ENCODE results near the gene HES7. TPM values are rescaled to one million over a fixed set of nuclear protein-coding genes. Genes with fewer than 3 reads are reported as not detected.

HES7 gene
- total and polyA plus RNA-seq, 9 of the 15 experiments (the other 6 are each of a cell fraction or from before 2014, with no cell fraction given), result 0.03 to 1.7 (median 0.14) TPM; not detected in 1

DNA sequence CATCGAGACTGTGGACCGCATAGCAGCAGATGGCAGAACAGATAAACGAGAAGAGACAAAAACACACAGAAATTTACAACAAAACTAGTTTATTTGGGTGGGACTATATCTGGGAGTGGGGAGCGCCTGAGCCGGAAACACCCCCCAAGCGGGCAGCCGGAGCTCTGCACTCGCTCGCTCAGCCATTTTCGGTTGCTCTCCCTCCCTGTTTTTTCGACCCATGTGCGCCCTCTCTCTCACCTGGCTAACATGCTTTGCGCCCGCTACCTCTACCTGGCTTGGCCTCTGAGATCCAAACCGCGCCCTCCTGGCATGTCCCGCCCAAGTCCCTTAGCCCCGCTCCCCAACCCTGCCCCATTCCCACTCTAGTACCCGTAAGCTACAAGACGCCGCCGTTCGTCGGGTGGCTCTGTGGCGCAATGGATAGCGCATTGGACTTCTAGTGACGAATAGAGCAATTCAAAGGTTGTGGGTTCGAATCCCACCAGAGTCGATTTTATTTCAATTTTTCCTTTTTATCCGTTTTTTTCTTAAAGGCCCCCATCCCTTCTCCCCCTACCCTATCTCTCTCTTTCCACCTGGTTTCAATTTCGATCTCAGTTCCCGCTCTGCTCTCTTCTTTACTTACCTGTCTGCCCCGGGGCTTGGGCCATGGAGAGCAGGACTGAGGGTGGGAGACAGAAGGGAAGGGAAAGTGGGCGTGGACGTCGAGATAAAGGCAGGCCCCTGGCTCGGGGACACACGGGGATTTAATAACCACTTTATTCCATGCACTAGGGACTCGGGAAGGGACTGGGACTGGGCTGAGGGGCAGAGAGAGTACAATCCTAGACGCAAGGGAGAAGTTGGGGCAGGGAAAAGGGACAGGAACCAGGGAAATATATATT, 3.1 kb downstream of the HES7 start (continued):
- TF ChIP-seq PTBP1 (IDR thresholded peaks at IDR 0.05; ENCODE audit: low read depth, low read length), result no peak
- no peak for TF ChIP-seq DNMT1 (IDR thresholded peaks at IDR 0.05)
- TF ChIP-seq, protein P1, sequence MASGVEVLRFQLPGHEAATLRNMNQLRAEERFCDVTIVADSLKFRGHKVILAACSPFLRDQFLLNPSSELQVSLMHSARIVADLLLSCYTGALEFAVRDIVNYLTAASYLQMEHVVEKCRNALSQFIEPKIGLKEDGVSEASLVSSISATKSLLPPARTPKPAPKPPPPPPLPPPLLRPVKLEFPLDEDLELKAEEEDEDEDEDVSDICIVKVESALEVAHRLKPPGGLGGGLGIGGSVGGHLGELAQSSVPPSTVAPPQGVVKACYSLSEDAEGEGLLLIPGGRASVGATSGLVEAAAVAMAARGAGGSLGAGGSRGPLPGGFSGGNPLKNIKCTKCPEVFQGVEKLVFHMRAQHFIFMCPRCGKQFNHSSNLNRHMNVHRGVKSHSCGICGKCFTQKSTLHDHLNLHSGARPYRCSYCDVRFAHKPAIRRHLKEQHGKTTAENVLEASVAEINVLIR (CRISPR knock-in tag; IDR thresholded peaks at IDR 0.05), result no peak
- no peak for TF ChIP-seq SIX5 (IDR thresholded peaks at IDR 0.05; ENCODE audit: borderline replicate concordance in 1 of 2, insufficient read depth in 1 of 2, low read depth in 1 of 2, low read length in 2 of 2)
- TF ChIP-seq PML (IDR thresholded peaks at IDR 0.05; ENCODE audit: low read length), result no peak
- TF ChIP-seq PHF8 (IDR thresholded peaks at IDR 0.05; ENCODE audit: borderline replicate concordance, low read length), result peak; percentile 31; the same call in 1 of the 2 replicates
- TF ChIP-seq, protein P2, sequence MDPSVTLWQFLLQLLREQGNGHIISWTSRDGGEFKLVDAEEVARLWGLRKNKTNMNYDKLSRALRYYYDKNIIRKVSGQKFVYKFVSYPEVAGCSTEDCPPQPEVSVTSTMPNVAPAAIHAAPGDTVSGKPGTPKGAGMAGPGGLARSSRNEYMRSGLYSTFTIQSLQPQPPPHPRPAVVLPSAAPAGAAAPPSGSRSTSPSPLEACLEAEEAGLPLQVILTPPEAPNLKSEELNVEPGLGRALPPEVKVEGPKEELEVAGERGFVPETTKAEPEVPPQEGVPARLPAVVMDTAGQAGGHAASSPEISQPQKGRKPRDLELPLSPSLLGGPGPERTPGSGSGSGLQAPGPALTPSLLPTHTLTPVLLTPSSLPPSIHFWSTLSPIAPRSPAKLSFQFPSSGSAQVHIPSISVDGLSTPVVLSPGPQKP (CRISPR knock-in tag; IDR thresholded peaks at IDR 0.05), result no peak
- TF ChIP-seq BACH1 (tag; IDR thresholded peaks at IDR 0.05), result no peak
- TF ChIP-seq, protein P3, sequence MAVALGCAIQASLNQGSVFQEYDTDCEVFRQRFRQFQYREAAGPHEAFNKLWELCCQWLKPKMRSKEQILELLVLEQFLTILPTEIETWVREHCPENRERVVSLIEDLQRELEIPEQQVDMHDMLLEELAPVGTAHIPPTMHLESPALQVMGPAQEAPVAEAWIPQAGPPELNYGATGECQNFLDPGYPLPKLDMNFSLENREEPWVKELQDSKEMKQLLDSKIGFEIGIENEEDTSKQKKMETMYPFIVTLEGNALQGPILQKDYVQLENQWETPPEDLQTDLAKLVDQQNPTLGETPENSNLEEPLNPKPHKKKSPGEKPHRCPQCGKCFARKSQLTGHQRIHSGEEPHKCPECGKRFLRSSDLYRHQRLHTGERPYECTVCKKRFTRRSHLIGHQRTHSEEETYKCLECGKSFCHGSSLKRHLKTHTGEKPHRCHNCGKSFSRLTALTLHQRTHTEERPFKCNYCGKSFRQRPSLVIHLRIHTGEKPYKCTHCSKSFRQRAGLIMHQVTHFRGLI (CRISPR knock-in tag; IDR thresholded peaks at IDR 0.05), result no peak
- TF ChIP-seq, protein P4, sequence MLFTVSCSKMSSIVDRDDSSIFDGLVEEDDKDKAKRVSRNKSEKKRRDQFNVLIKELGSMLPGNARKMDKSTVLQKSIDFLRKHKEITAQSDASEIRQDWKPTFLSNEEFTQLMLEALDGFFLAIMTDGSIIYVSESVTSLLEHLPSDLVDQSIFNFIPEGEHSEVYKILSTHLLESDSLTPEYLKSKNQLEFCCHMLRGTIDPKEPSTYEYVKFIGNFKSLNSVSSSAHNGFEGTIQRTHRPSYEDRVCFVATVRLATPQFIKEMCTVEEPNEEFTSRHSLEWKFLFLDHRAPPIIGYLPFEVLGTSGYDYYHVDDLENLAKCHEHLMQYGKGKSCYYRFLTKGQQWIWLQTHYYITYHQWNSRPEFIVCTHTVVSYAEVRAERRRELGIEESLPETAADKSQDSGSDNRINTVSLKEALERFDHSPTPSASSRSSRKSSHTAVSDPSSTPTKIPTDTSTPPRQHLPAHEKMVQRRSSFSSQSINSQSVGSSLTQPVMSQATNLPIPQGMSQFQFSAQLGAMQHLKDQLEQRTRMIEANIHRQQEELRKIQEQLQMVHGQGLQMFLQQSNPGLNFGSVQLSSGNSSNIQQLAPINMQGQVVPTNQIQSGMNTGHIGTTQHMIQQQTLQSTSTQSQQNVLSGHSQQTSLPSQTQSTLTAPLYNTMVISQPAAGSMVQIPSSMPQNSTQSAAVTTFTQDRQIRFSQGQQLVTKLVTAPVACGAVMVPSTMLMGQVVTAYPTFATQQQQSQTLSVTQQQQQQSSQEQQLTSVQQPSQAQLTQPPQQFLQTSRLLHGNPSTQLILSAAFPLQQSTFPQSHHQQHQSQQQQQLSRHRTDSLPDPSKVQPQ (CRISPR knock-in tag; IDR thresholded peaks at IDR 0.05; ENCODE audit: borderline replicate concordance), result no peak
- TF ChIP-seq HNRNPLL (IDR thresholded peaks at IDR 0.05; ENCODE audit: low read depth, low read length, poor library complexity, severe bottlenecking), result peak; percentile 9
- TF ChIP-seq NFRKB (IDR thresholded peaks at IDR 0.05; ENCODE audit: low read depth), result no peak
- TF ChIP-seq, protein P5, sequence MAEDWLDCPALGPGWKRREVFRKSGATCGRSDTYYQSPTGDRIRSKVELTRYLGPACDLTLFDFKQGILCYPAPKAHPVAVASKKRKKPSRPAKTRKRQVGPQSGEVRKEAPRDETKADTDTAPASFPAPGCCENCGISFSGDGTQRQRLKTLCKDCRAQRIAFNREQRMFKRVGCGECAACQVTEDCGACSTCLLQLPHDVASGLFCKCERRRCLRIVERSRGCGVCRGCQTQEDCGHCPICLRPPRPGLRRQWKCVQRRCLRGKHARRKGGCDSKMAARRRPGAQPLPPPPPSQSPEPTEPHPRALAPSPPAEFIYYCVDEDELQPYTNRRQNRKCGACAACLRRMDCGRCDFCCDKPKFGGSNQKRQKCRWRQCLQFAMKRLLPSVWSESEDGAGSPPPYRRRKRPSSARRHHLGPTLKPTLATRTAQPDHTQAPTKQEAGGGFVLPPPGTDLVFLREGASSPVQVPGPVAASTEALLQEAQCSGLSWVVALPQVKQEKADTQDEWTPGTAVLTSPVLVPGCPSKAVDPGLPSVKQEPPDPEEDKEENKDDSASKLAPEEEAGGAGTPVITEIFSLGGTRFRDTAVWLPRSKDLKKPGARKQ (CRISPR knock-in tag; IDR thresholded peaks at IDR 0.05), result no peak
- TF ChIP-seq ZFPM2 (CRISPR knock-in tag; IDR thresholded peaks at IDR 0.05), result no peak
- TF ChIP-seq, protein P6, sequence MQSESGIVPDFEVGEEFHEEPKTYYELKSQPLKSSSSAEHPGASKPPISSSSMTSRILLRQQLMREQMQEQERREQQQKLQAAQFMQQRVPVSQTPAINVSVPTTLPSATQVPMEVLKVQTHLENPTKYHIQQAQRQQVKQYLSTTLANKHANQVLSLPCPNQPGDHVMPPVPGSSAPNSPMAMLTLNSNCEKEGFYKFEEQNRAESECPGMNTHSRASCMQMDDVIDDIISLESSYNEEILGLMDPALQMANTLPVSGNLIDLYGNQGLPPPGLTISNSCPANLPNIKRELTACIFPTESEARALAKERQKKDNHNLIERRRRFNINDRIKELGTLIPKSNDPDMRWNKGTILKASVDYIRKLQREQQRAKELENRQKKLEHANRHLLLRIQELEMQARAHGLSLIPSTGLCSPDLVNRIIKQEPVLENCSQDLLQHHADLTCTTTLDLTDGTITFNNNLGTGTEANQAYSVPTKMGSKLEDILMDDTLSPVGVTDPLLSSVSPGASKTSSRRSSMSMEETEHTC (IDR thresholded peaks at IDR 0.05), result no peak
- 0 out of 4 replicates have a peak, but pooled peaks of 1 of the 2 experiments have one; percentile 60 for TF ChIP-seq SIN3A (IDR thresholded peaks at IDR 0.05; ENCODE audit: borderline replicate concordance in 2 of 2, control insufficient read depth in 1 of 2, low read depth in 2 of 2, low read length in 2 of 2)

All from K562 (cell line).